IMR-90 (cell line): ENCODE measurements around the gene ARHGAP8. TPM values are rescaled to one million over a fixed set of nuclear protein-coding genes. Genes with fewer than 3 reads are reported as not detected.

Source experiments
- ATAC-seq: fragments of 200-7000 bp; cut with Tn5 transposase; 2 replicates; pipeline ENCODE4 v1.9.1; 2020; ENCODE audit warnings: low read depth, mild to moderate bottlenecking, moderate library complexity
- BruUV-seq: library from RNA; stranded (reverse); fragments of 400-500 nt; replicated peaks from 2 replicates; lab custom pipeline; 2021; lab: Mats Ljungman, UMichigan
- CTCF ChIA-PET: fragments of 300-600 bp; formaldehyde crosslinking; extraction: SDS; loops from one replicate; lab custom pipeline; 2021; ENCODE audit warnings: antibody characterized with exemption; lab: Yijun Ruan, JAX
- POLR2A ChIA-PET: fragments of 300-600 bp; sonication (Branson Sonifier 250); formaldehyde crosslinking; loops from one replicate; lab custom pipeline; 2022; ENCODE audit warnings: antibody characterized with exemption; ENCODE audit not compliant: unreplicated experiment; lab: Charles Lee
- DNase-seq: peaks from one replicate; pipeline ENCODE4 v3.0.0; 2013
- H2AFZ ChIP-seq: replicated peaks from 2 replicates; pipeline ENCODE3; 2013; ENCODE audit warnings: low read length, mild to moderate bottlenecking; ENCODE audit not compliant: poor library complexity
- H2AK5ac ChIP-seq: 2 replicates; pipeline ENCODE4 v1.6.1; 2013; ENCODE audit warnings: low read depth, low read length, inconsistent platforms
- H2AK9ac ChIP-seq: replicated peaks from 2 replicates; pipeline ENCODE3; 2013; ENCODE audit warnings: mild to moderate bottlenecking, low read depth, low read length, moderate library complexity; ENCODE audit not compliant: poor library complexity
- H2BK120ac ChIP-seq: 2 replicates; pipeline ENCODE4 v1.6.1; 2013; ENCODE audit warnings: low read depth, low read length, inconsistent platforms
- H2BK15ac ChIP-seq: 3 replicates; pipeline ENCODE4 v1.6.1; 2013; ENCODE audit warnings: low read depth, low read length, inconsistent platforms
- H2BK20ac ChIP-seq: 2 replicates; pipeline ENCODE4 v1.6.1; 2013; ENCODE audit warnings: low read depth, mild to moderate bottlenecking, inconsistent platforms, low read length, moderate library complexity
- H2BK5ac ChIP-seq: 2 replicates; pipeline ENCODE4 v1.6.1; 2013; ENCODE audit warnings: mild to moderate bottlenecking, low read depth, low read length, inconsistent platforms; ENCODE audit not compliant: poor library complexity, severe bottlenecking
- H3K14ac ChIP-seq: replicated peaks from 2 replicates; pipeline ENCODE4 v1.6.1; 2013; ENCODE audit warnings: low read depth, low read length, inconsistent platforms
- H3K18ac ChIP-seq: 2 replicates; pipeline ENCODE4 v1.6.1; 2013; ENCODE audit warnings: low read depth, low read length, control low read depth
- H3K23ac ChIP-seq: 2 replicates; pipeline ENCODE4 v1.6.1; 2013; ENCODE audit warnings: low read depth, low read length, inconsistent platforms
- H3K27ac ChIP-seq: 2 replicates; pipeline ENCODE4 v1.5.1; 2013; ENCODE audit warnings: mild to moderate bottlenecking, control low read depth, low read length; ENCODE audit not compliant: insufficient read depth
- H3K27me3 ChIP-seq: 2 replicates; pipeline ENCODE4 v1.6.1; 2013; ENCODE audit warnings: low read length; ENCODE audit not compliant: control insufficient read depth, insufficient read depth
- H3K36me3 ChIP-seq: 2 replicates; pipeline ENCODE4 v1.6.1; 2013; ENCODE audit warnings: low read length, mixed read lengths; ENCODE audit not compliant: control insufficient read depth, insufficient read depth
- H3K4ac ChIP-seq: 2 replicates; pipeline ENCODE4 v1.6.1; 2013; ENCODE audit warnings: low read depth, low read length, inconsistent platforms
- H3K4me1 ChIP-seq: 2 replicates; pipeline ENCODE4 v1.6.1; 2013; ENCODE audit warnings: low read length, mixed read lengths; ENCODE audit not compliant: control insufficient read depth, insufficient read depth
- H3K4me2 ChIP-seq: 2 replicates; pipeline ENCODE4 v1.6.1; 2013; ENCODE audit warnings: low read depth, mild to moderate bottlenecking, control low read depth, low read length, moderate library complexity
- H3K4me3 ChIP-seq: 2 replicates; pipeline ENCODE4 v1.5.1; 2013; ENCODE audit warnings: low read depth, mild to moderate bottlenecking, control low read depth, low read length, moderate library complexity; ENCODE audit not compliant: insufficient read depth
- H3K56ac ChIP-seq: 2 replicates; pipeline ENCODE4 v1.6.1; 2013; ENCODE audit warnings: low read length, inconsistent platforms; ENCODE audit not compliant: insufficient read depth; ENCODE audit errors: extremely low read depth
- H3K79me1 ChIP-seq, 2 experiments: 2 replicates each; pipeline ENCODE4 v1.6.1; 2013; ENCODE audit warnings: low read length in 2 of 2, inconsistent platforms in 1 of 2, low read depth in 1 of 2
- H3K9ac ChIP-seq: 2 replicates; pipeline ENCODE4 v1.6.1; 2013; ENCODE audit warnings: low read depth, low read length, control low read depth
- H3K9me1 ChIP-seq: 2 replicates; pipeline ENCODE4 v1.6.1; 2013; ENCODE audit warnings: low read length, inconsistent platforms; ENCODE audit not compliant: insufficient read depth
- H3K9me3 ChIP-seq: 2 replicates; pipeline ENCODE4 v1.6.1; 2013; ENCODE audit warnings: low read length; ENCODE audit not compliant: control insufficient read depth, insufficient read depth
- H4K20me1 ChIP-seq: 2 replicates; pipeline ENCODE4 v1.6.1; 2013; ENCODE audit warnings: low read length, inconsistent platforms; ENCODE audit not compliant: insufficient read depth
- H4K5ac ChIP-seq: 2 replicates; pipeline ENCODE4 v1.6.1; 2013; ENCODE audit warnings: mild to moderate bottlenecking, low read depth, low read length, control low read depth
- H4K8ac ChIP-seq, 2 experiments: 2 replicates each; pipeline ENCODE4 v1.6.1; 2013; ENCODE audit warnings: low read depth in 2 of 2, low read length in 2 of 2, control low read depth in 1 of 2, inconsistent platforms in 1 of 2
- H4K91ac ChIP-seq: 2 replicates; pipeline ENCODE4 v1.6.1; 2013; ENCODE audit warnings: low read depth, low read length, inconsistent platforms; ENCODE audit not compliant: insufficient read depth
- BHLHE40 ChIP-seq: fragments of 150-350 bp; IDR thresholded peaks from 2 replicates; pipeline ENCODE4 v1.6.1; 2016; ENCODE audit warnings: mild to moderate bottlenecking, low read depth, low read length
- CHD1 ChIP-seq: IDR thresholded peaks from 2 replicates; pipeline ENCODE4 v1.6.1; 2012; ENCODE audit warnings: low read depth, low read length, improper control_type of control experiment
- MXI1 ChIP-seq: IDR thresholded peaks from 2 replicates; pipeline ENCODE4 v1.6.1; 2012; ENCODE audit warnings: low read depth, mild to moderate bottlenecking, low read length, moderate library complexity, borderline replicate concordance
- RCOR1 ChIP-seq: IDR thresholded peaks from 2 replicates; pipeline ENCODE4 v1.6.1; 2012; ENCODE audit warnings: mild to moderate bottlenecking, low read length, improper control_type of control experiment; ENCODE audit not compliant: insufficient replicate concordance
- RFX5 ChIP-seq: IDR thresholded peaks from 2 replicates; pipeline ENCODE4 v1.8.0; 2012; ENCODE audit warnings: low read depth, mild to moderate bottlenecking, low read length, moderate library complexity
- WGBS, 2 experiments: methylation state at CpG; one replicate each; pipeline versions ENCODE4 v1.1.5 to v1.1.7; 2013; ENCODE audit warnings: missing lambda C conversion rate in 2 of 2; ENCODE audit not compliant: insufficient read length in 1 of 2; ENCODE audit errors: extremely low coverage in 2 of 2; 5-methylcytosine and 5-hydroxymethylcytosine counted together
- dilution Hi-C: fragments of 300-500 bp; cut with HindIII; formaldehyde crosslinking; loops from one replicate; pipeline ENCODE4 v1.14.3; 2018; ENCODE audit warnings: low sequenced_read_pairs; ENCODE audit not compliant: unreplicated experiment
- in situ Hi-C: fragments of 300-500 bp; cut with MboI; formaldehyde crosslinking; loops from 3 replicates; pipeline ENCODE4 v1.14.3; 2019; ENCODE audit warnings: low sequenced_read_pairs, inconsistent platforms, mixed read lengths
- intact Hi-C: fragments of 100-400 bp; cut with micrococcal nuclease; formaldehyde crosslinking; loops from 2 replicates; pipeline ENCODE4 v1.10.0; 2022
- polyA plus RNA-seq, 3 experiments: library from polyadenylated mRNA; depleted of rRNA; stranded (reverse); fragments of >200 nt; gene quantifications; 2 replicates each; pipeline ENCODE4 v1.2.3, GENCODE V29; 2012; ENCODE audit warnings: low replicate concordance in 1 of 3
- total RNA-seq: library from RNA; depleted of rRNA; stranded (reverse); fragments of >200 nt; gene quantifications from 2 replicates; pipeline ENCODE4 v1.2.3, GENCODE V29; 2012
- TF ChIP-seq, protein P1 (sequence below): fragments of 150-350 bp; IDR thresholded peaks from 2 replicates; pipeline ENCODE4 v1.6.1; 2017; ENCODE audit warnings: mild to moderate bottlenecking, antibody characterized with exemption, low read length, low read depth

The ARHGAP8 gene
- total and polyA plus RNA-seq, 2 of the 4 experiments (the other 2 are of a cell fraction) = 0.18 to 0.21 TPM

GRCh38 chr22:44879301-44879680 lies 126.9 kb downstream of the ARHGAP8 start:
- Histone ChIP-seq H3K27me3 (no peaks in the 10 kb centered on the region; the same call in 1 of the 2 replicates), H2AFZ (no peak overlapping the region), H2BK15ac (no peak overlapping the region), H3K36me3 (no peaks in the 10 kb centered on the region), H2BK5ac (no peak overlapping the region), H3K9me1 (no peaks in the 10 kb centered on the region), H3K27ac (no peak overlapping the region), H4K20me1 (no peaks in the 10 kb centered on the region), H3K9me3 (0 out of 2 replicates have a peak, but pooled peaks cover 2% of the 10 kb centered on the region), H2BK20ac (no peak overlapping the region), H4K91ac (no peak overlapping the region), H2AK5ac (no peak overlapping the region), H3K79me1 (no peaks in the 10 kb centered on the region), H4K5ac (no peak overlapping the region), H3K14ac (no peak overlapping the region), H3K56ac (no peak overlapping the region), H3K4me2 (no peak overlapping the region), H3K4me3 (no peak overlapping the region), H3K4me1 (no peaks in the 10 kb centered on the region), H3K23ac (no peak overlapping the region), H3K18ac (no peak overlapping the region), H4K8ac (no peak overlapping the region), H2BK120ac (no peak overlapping the region), H3K4ac (no peak overlapping the region), H3K9ac (no peak overlapping the region), H2AK9ac (no peak overlapping the region)
- in situ Hi-C loops = no loop called here
- DNase-seq (no peak), ATAC-seq (no peak)
- TF ChIP-seq, protein P1, sequence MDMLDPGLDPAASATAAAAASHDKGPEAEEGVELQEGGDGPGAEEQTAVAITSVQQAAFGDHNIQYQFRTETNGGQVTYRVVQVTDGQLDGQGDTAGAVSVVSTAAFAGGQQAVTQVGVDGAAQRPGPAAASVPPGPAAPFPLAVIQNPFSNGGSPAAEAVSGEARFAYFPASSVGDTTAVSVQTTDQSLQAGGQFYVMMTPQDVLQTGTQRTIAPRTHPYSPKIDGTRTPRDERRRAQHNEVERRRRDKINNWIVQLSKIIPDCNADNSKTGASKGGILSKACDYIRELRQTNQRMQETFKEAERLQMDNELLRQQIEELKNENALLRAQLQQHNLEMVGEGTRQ = no peak
- TF ChIP-seq MXI1 (no peak), BHLHE40 (no peak), CHD1 (no peak), RFX5 (no peak), RCOR1 (no peak)
- CTCF ChIA-PET = no interaction called here
- dilution Hi-C loops = no loop called here
- 82% methylated on average over 8 of the region's 12 CpGs; no CpG with 5 or more reads in 1 of the 2 experiments for WGBS, 2 experiments
- POLR2A ChIA-PET = no interaction called here
- intact Hi-C loops = no loop called here
- no TSS peak for BruUV-seq
